GM12878 (cell line): ENCODE measurements around the gene OR2W3. TPM values are rescaled to one million over a fixed set of nuclear protein-coding genes. Genes with fewer than 3 reads are reported as not detected.

Source experiments
- ATAC-seq: fragments of 200-7000 bp; cut with Tn5 transposase; 3 replicates; pipeline ENCODE4 v1.9.1; 2020; ENCODE audit warnings: mild to moderate bottlenecking, moderate library complexity
- BruUV-seq: library from RNA; stranded (reverse); fragments of 400-500 nt; replicated peaks from 2 replicates; lab custom pipeline; 2021; lab: Mats Ljungman, UMichigan
- CTCF ChIA-PET: fragments of 300-600 bp; sonication (Branson Sonifier 250); formaldehyde crosslinking; extraction: SDS; loops from one replicate; lab custom pipeline; 2021; ENCODE audit warnings: inconsistent platforms; lab: Yijun Ruan, JAX
- POLR2A ChIA-PET: fragments of 350-600 bp; formaldehyde crosslinking; extraction: SDS; loops from one replicate; lab custom pipeline; 2021; ENCODE audit warnings: inconsistent platforms; lab: Charles Lee
- RAD21 ChIA-PET: fragments of 300-600 bp; sonication (Branson Sonifier 250); formaldehyde crosslinking; loops from one replicate; lab custom pipeline; 2023; ENCODE audit warnings: antibody characterized with exemption; ENCODE audit not compliant: unreplicated experiment; lab: Charles Lee
- SMC1A ChIA-PET: fragments of 300-600 bp; sonication (Branson Sonifier 250); formaldehyde crosslinking; loops from one replicate; lab custom pipeline; 2023; ENCODE audit not compliant: unreplicated experiment, uncharacterized antibody; lab: Charles Lee
- DNase-seq: peaks from one replicate; pipeline ENCODE4 v3.0.0-alpha.2; 2011; ENCODE audit warnings: low read depth, low spot score
- FAIRE-seq: peaks from 3 replicates; lab custom pipeline; 2011; peaks lifted over from hg19 to GRCh38; lab: Jason Lieb, UNC
- H2AFZ ChIP-seq: 2 replicates; pipeline ENCODE4 v1.6.0; 2011; ENCODE audit warnings: low read depth, low read length, control low read depth; ENCODE audit not compliant: control insufficient read depth
- H3K27ac ChIP-seq: 2 replicates; pipeline ENCODE4 v1.5.1; 2011; ENCODE audit warnings: control low read depth; ENCODE audit not compliant: control insufficient read depth, insufficient read depth
- H3K27me3 ChIP-seq, 2 experiments: replicated peaks in 1 of 2; 2 replicates each; pipeline versions ENCODE4 v1.6.0 to v1.6.1; 2011; ENCODE audit warnings: low read length in 1 of 2; ENCODE audit not compliant: control insufficient read depth in 2 of 2, insufficient read depth in 2 of 2
- H3K36me3 ChIP-seq, 2 experiments: 2 replicates each; pipeline ENCODE4 v1.5.1; 2011; ENCODE audit warnings: low read length in 1 of 2; ENCODE audit not compliant: control insufficient read depth in 2 of 2, insufficient read depth in 2 of 2
- H3K4me1 ChIP-seq: 2 replicates; pipeline ENCODE4 v1.6.1; 2011; ENCODE audit warnings: mild to moderate bottlenecking, low read length, moderate library complexity, mixed read lengths; ENCODE audit not compliant: control insufficient read depth, insufficient read depth
- H3K4me2 ChIP-seq: 2 replicates; pipeline ENCODE4 v1.6.0; 2011; ENCODE audit warnings: control low read depth; ENCODE audit not compliant: control insufficient read depth, insufficient read depth
- H3K4me3 ChIP-seq: fragments of 200-600 bp; sonication (generic); 2 replicates; pipeline ENCODE4 v1.5.1; 2016
- H3K79me2 ChIP-seq: 2 replicates; pipeline ENCODE4 v1.6.0; 2011; ENCODE audit warnings: low read length; ENCODE audit not compliant: control insufficient read depth, insufficient read depth
- H3K9ac ChIP-seq: 2 replicates; pipeline ENCODE4 v1.8.0; 2011; ENCODE audit warnings: low read length, control low read depth, mixed read lengths; ENCODE audit not compliant: control insufficient read depth, insufficient read depth
- H3K9me3 ChIP-seq: replicated peaks from 3 replicates; pipeline ENCODE4 v1.5.1; 2011; ENCODE audit warnings: mild to moderate bottlenecking, low read length; ENCODE audit not compliant: control insufficient read depth, insufficient read depth
- H4K20me1 ChIP-seq: 2 replicates; pipeline ENCODE4 v1.6.0; 2011; ENCODE audit not compliant: control insufficient read depth, insufficient read depth
- BHLHE40 ChIP-seq, 2 experiments: fragments of 450-650 bp in 1 of 2; IDR thresholded peaks; 2 replicates each; pipeline ENCODE4 v1.6.1; 2011 to 2017; ENCODE audit warnings: low read depth in 2 of 2, borderline replicate concordance in 1 of 2, improper control_type of control experiment in 1 of 2, low read length in 1 of 2, mild to moderate bottlenecking in 1 of 2
- EED ChIP-seq: sonication (generic); IDR thresholded peaks from 2 replicates; pipeline ENCODE4 v1.6.1; 2016; ENCODE audit warnings: antibody characterized with exemption, low read depth
- EP300 ChIP-seq, 2 experiments: fragments of 150-350 bp in 1 of 2; IDR thresholded peaks; 2 replicates each; pipeline ENCODE4 v1.6.1; 2011 to 2012; ENCODE audit warnings: low read depth in 2 of 2, low read length in 2 of 2, borderline replicate concordance in 1 of 2, improper control_type of control experiment in 1 of 2, inconsistent platforms in 1 of 2; ENCODE audit not compliant: control insufficient read depth in 1 of 2
- HDAC6 ChIP-seq: fragments of 200-600 bp; sonication (generic); IDR thresholded peaks from one replicate; pipeline ENCODE4 v1.8.0; 2017; ENCODE audit warnings: antibody characterized with exemption; ENCODE audit not compliant: unreplicated experiment
- MTA3 ChIP-seq: IDR thresholded peaks from 2 replicates; pipeline ENCODE4 v1.6.1; 2012; ENCODE audit warnings: low read length, inconsistent platforms, borderline replicate concordance
- NFYB ChIP-seq: IDR thresholded peaks from 2 replicates; pipeline ENCODE4 v1.6.1; 2011; ENCODE audit warnings: low read depth, mild to moderate bottlenecking, low read length, improper control_type of control experiment, moderate library complexity; ENCODE audit not compliant: insufficient read depth
- PML ChIP-seq: IDR thresholded peaks from 2 replicates; pipeline ENCODE4 v1.6.1; 2012; ENCODE audit warnings: low read length, inconsistent platforms
- POLR2A ChIP-seq: IDR thresholded peaks from 2 replicates; pipeline ENCODE4 v1.6.1; 2011; ENCODE audit warnings: low read depth, mild to moderate bottlenecking, low read length
- POU2F2 ChIP-seq: IDR thresholded peaks from 3 replicates; pipeline ENCODE4 v1.6.1; 2011; ENCODE audit warnings: low read depth, mild to moderate bottlenecking, low read length, borderline replicate concordance
- RB1 ChIP-seq: fragments of 450-650 bp; formaldehyde crosslinking; IDR thresholded peaks from 2 replicates; pipeline ENCODE4 v1.6.1; 2017; ENCODE audit warnings: mild to moderate bottlenecking, borderline replicate concordance
- SMAD5 ChIP-seq: IDR thresholded peaks from 2 replicates; pipeline ENCODE4 v1.6.1; 2016; ENCODE audit warnings: antibody characterized with exemption, low read depth
- SMARCA5 ChIP-seq: fragments of 450-650 bp; IDR thresholded peaks from 2 replicates; pipeline ENCODE4 v1.6.1; 2017; ENCODE audit warnings: mild to moderate bottlenecking
- SREBF2 ChIP-seq: IDR thresholded peaks from 2 replicates; pipeline ENCODE4 v1.6.1; 2012; ENCODE audit warnings: mild to moderate bottlenecking, low read length
- STAT1 ChIP-seq: fragments of 450-650 bp; conservative IDR thresholded peaks from 2 replicates; pipeline ENCODE4 v1.6.1; 2014; ENCODE audit warnings: antibody characterized with exemption, mild to moderate bottlenecking
- TCF3 ChIP-seq: IDR thresholded peaks from 2 replicates; pipeline ENCODE4 v1.6.1; 2012; ENCODE audit warnings: low read depth, mild to moderate bottlenecking, low read length, borderline replicate concordance; ENCODE audit not compliant: insufficient read depth
- TCF7 ChIP-seq: IDR thresholded peaks from 2 replicates; pipeline ENCODE4 v1.6.1; 2014; ENCODE audit warnings: antibody characterized with exemption, borderline replicate concordance
- WGBS: methylation state at CpG from one replicate; pipeline ENCODE4 v1.1.6; 2016; ENCODE audit warnings: low lambda C conversion rate; ENCODE audit not compliant: insufficient replicate concordance, insufficient coverage; ENCODE audit errors: missing lambda C conversion rate; 5-methylcytosine and 5-hydroxymethylcytosine counted together
- in situ Hi-C: fragments of 300-500 bp; cut with MboI; formaldehyde crosslinking; loops from 9 replicates; pipeline ENCODE4 v1.14.3; 2018; ENCODE audit warnings: mixed read lengths
- intact Hi-C: fragments of 100-400 bp; cut with micrococcal nuclease; formaldehyde crosslinking; loops from one replicate; pipeline ENCODE4 v1.14.2; 2022; ENCODE audit not compliant: unreplicated experiment
- polyA plus RNA-seq, 11 experiments: library from polyadenylated mRNA; depleted of rRNA in 4 of 11; unstranded in 6 of 11; stranded (reverse) in 5 of 11; fragments of >200 nt; fragmentation: Nextera tagmentation in 4 of 11; fragmentation: Illumina TruSeq in 1 of 11; extraction: Ambion mirVana in 4 of 11; extraction: Trizol in 1 of 11; gene quantifications; 1 replicate in 1 of 11; 2 replicates in 10 of 11; pipeline versions ENCODE4 v1.2.1 to v1.2.3, GENCODE V29; 2011 to 2016; ENCODE audit warnings: inconsistent platforms in 2 of 11, missing spikeins in 2 of 11, low read depth in 1 of 11
- total RNA-seq, 4 experiments: library from RNA; depleted of rRNA in 3 of 4; stranded (reverse); fragments of >200 nt in 3 of 4; fragmentation: Illumina TruSeq in 1 of 4; extraction: Trizol in 1 of 4; gene quantifications; 2 replicates each; pipeline versions ENCODE4 v1.2.1 to v1.2.3, GENCODE V29; 2013 to 2021
- TF ChIP-seq, protein P1 (sequence below): fragments of 450-650 bp; IDR thresholded peaks from 2 replicates; pipeline ENCODE4 v1.6.1; 2017; ENCODE audit warnings: mild to moderate bottlenecking, low read depth, inconsistent platforms; ENCODE audit not compliant: poor library complexity, severe bottlenecking
- TF ChIP-seq, protein P2 (sequence below): fragments of 450-650 bp; formaldehyde crosslinking; IDR thresholded peaks from 2 replicates; pipeline ENCODE4 v1.4.0; 2020; ENCODE audit warnings: mild to moderate bottlenecking, moderate library complexity

OR2W3 gene
- total and polyA plus RNA-seq, 10 of the 15 experiments (the other 5 are each of a cell fraction or from before 2014, with no cell fraction given), result not detected

DNA sequence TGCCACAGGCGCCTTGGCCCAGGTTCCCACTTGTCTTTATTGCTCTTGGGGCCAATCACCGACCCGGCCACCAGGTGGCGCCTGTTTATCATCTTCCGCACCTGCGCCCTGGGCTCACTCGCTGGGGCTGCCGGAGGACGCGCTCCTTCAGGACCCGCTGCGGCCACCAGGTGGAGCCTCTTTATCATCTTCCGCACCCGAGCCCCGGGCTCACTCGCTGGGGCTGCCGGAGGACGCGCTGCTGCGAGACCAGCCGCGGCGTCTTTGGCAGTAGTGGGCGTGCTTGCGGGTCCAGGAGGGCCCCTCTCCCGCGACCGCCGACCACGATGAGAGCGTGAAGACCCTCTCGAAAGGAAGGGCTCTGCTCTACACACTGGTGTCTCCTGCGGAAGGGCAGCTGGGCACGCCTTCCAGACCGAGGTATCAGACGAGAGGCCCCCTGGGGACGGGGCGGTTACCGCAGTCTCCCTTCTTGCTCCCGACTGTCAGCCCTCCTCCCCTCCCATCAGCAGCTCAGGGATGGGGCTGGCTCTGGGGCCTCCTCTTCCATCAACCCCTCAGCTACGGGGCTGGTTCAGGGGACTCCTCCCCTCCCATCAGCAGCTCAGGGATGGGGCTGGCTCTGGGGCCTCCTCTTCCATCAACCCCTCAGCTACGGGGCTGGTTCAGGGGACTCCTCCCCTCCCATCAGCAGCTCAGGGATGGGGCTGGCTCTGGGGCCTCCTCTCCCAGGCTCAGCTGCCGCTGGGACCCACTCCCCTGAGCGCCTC, 41.8 kb downstream of the OR2W3 start (continued):
- TF ChIP-seq BHLHE40 (IDR thresholded peaks at IDR 0.05; ENCODE audit: borderline replicate concordance in 1 of 2, low read depth in 2 of 2, low read length in 1 of 2) (peak in 1 of 2 experiments; percentile 34; a peak in 1 of 4 replicates), SMARCA5 (0 out of 2 replicates have a peak, but pooled peaks have one; percentile 57), POU2F2 (0 out of 3 replicates have a peak, but pooled peaks have one; percentile 12)

DNA sequence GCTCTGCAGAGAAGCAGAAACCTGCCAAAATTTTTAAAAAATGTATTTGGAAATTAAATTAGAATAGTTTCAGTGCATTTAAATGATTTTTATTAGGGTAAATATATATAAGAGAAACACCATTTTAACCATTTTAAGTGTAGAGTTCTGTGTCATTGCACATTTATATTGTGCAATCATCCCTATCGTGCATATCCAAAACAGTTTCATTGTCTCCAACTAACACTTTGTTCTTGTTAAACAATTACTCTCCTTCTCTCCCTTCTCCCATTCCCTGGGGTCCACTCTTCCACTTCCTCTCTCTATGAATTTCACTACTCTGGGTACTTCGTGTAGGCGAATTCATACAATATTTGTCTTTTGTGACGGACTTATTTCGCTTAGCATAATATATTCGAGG, 47.2 kb downstream of the OR2W3 start:
- Histone ChIP-seq H3K27me3 (no peaks in the 10 kb centered on the region), H3K4me1 (no peaks in the 10 kb centered on the region), H3K4me3 (no peak overlapping the region), H3K36me3 (no peaks in the 10 kb centered on the region), H2AFZ (no peak overlapping the region), H4K20me1 (no peaks in the 10 kb centered on the region), H3K27ac (no peak overlapping the region), H3K9ac (no peak overlapping the region), H3K9me3 (no peaks in the 10 kb centered on the region), H3K4me2 (no peak overlapping the region), H3K79me2 (no peaks in the 10 kb centered on the region)
- CTCF ChIA-PET, result no interaction called here
- RAD21 ChIA-PET, result no interaction called here
- POLR2A ChIA-PET, result no interaction called here
- in situ Hi-C loops, result no loop called here
- 47% methylated on average over 6 of the region's 6 CpGs for WGBS
- no TSS peak for BruUV-seq
- SMC1A ChIA-PET, result interaction anchor here (0.6 kb wide), 1 partner anchor 947 kb away, joined by 3 read pairs; no protein-coding TSS in a partner anchor
- no peak for ATAC-seq
- FAIRE-seq, result no peak
- no peak for DNase-seq
- intact Hi-C loops, result no loop called here
- TF ChIP-seq TCF3, result no peak
- TF ChIP-seq, protein P1, sequence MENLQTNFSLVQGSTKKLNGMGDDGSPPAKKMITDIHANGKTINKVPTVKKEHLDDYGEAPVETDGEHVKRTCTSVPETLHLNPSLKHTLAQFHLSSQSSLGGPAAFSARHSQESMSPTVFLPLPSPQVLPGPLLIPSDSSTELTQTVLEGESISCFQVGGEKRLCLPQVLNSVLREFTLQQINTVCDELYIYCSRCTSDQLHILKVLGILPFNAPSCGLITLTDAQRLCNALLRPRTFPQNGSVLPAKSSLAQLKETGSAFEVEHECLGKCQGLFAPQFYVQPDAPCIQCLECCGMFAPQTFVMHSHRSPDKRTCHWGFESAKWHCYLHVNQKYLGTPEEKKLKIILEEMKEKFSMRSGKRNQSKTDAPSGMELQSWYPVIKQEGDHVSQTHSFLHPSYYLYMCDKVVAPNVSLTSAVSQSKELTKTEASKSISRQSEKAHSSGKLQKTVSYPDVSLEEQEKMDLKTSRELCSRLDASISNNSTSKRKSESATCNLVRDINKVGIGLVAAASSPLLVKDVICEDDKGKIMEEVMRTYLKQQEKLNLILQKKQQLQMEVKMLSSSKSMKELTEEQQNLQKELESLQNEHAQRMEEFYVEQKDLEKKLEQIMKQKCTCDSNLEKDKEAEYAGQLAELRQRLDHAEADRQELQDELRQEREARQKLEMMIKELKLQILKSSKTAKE, result no peak
- TF ChIP-seq TCF7, result no peak
- TF ChIP-seq NFYB, result no peak
- TF ChIP-seq POLR2A, result no peak
- no peak for TF ChIP-seq MTA3
- TF ChIP-seq SMAD5, result no peak
- TF ChIP-seq SREBF2, result no peak
- no peak for TF ChIP-seq EP300 (IDR thresholded peaks at IDR 0.05; ENCODE audit: borderline replicate concordance in 1 of 2, control insufficient read depth in 1 of 2, low read depth in 2 of 2, low read length in 2 of 2)
- TF ChIP-seq, protein P2, sequence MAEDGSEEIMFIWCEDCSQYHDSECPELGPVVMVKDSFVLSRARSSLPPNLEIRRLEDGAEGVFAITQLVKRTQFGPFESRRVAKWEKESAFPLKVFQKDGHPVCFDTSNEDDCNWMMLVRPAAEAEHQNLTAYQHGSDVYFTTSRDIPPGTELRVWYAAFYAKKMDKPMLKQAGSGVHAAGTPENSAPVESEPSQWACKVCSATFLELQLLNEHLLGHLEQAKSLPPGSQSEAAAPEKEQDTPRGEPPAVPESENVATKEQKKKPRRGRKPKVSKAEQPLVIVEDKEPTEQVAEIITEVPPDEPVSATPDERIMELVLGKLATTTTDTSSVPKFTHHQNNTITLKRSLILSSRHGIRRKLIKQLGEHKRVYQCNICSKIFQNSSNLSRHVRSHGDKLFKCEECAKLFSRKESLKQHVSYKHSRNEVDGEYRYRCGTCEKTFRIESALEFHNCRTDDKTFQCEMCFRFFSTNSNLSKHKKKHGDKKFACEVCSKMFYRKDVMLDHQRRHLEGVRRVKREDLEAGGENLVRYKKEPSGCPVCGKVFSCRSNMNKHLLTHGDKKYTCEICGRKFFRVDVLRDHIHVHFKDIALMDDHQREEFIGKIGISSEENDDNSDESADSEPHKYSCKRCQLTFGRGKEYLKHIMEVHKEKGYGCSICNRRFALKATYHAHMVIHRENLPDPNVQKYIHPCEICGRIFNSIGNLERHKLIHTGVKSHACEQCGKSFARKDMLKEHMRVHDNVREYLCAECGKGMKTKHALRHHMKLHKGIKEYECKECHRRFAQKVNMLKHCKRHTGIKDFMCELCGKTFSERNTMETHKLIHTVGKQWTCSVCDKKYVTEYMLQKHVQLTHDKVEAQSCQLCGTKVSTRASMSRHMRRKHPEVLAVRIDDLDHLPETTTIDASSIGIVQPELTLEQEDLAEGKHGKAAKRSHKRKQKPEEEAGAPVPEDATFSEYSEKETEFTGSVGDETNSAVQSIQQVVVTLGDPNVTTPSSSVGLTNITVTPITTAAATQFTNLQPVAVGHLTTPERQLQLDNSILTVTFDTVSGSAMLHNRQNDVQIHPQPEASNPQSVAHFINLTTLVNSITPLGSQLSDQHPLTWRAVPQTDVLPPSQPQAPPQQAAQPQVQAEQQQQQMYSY (CRISPR knock-in tag), result no peak
- TF ChIP-seq PML, result no peak
- TF ChIP-seq RB1, result no peak
- TF ChIP-seq EED, result no peak
- TF ChIP-seq STAT1, result no peak
- TF ChIP-seq HDAC6, result no peak
